SK-N-SH treated with all-trans-retinoic acid at 6 μM for 48 hours (cell line): Measurements from ENCODE around the gene C11orf52.

Experiments used
- CREB5 ChIP-seq: fragments of 250-450 bp; sonication (Bioruptor Pico); IDR thresholded peaks from 2 replicates; pipeline ENCODE4 v1.5.1; 2020; ENCODE audit warnings: low read depth, mild to moderate bottlenecking, moderate library complexity
- OSR1 ChIP-seq: fragments of 250-450 bp; sonication (Bioruptor Pico); IDR thresholded peaks from 2 replicates; pipeline ENCODE4 v1.8.0; 2022; ENCODE audit warnings: moderate library complexity, mild to moderate bottlenecking, inconsistent platforms
- RARB ChIP-seq: fragments of 250-450 bp; sonication (Bioruptor Pico); IDR thresholded peaks from 2 replicates; pipeline ENCODE4 v1.8.0; 2021; ENCODE audit warnings: mild to moderate bottlenecking, moderate library complexity
- TSHZ2 ChIP-seq: fragments of 250-450 bp; sonication (Bioruptor Pico); IDR thresholded peaks from 2 replicates; pipeline ENCODE4 v1.5.0; 2020; ENCODE audit warnings: mild to moderate bottlenecking, moderate library complexity
- ZC3H10 ChIP-seq: fragments of 250-450 bp; sonication (Bioruptor Pico); IDR thresholded peaks from 2 replicates; pipeline ENCODE4 v1.5.1; 2021; ENCODE audit warnings: mild to moderate bottlenecking, moderate library complexity
- ZFP3 ChIP-seq: fragments of 250-450 bp; sonication (Bioruptor Pico); IDR thresholded peaks from 2 replicates; pipeline ENCODE4 v1.5.0; 2020; ENCODE audit warnings: mild to moderate bottlenecking, moderate library complexity
- ZNF565 ChIP-seq: fragments of 450-650 bp; formaldehyde crosslinking; conservative IDR thresholded peaks from 2 replicates; pipeline ENCODE4 v1.5.0; 2020; ENCODE audit warnings: low read depth, mild to moderate bottlenecking, moderate library complexity
- TF ChIP-seq, protein P1 (sequence below): fragments of 250-450 bp; sonication (Bioruptor Pico); IDR thresholded peaks from 2 replicates; pipeline ENCODE4 v1.8.0; 2020; ENCODE audit warnings: mild to moderate bottlenecking, moderate library complexity, borderline replicate concordance

GRCh38 chr11:111916768-111917167, 1.9 kb upstream of the C11orf52 start:
- no peak for TF ChIP-seq RARB (CRISPR knock-in tag)
- TF ChIP-seq CREB5 = no peak
- no peak for TF ChIP-seq OSR1 (CRISPR knock-in tag)
- TF ChIP-seq, protein P1, sequence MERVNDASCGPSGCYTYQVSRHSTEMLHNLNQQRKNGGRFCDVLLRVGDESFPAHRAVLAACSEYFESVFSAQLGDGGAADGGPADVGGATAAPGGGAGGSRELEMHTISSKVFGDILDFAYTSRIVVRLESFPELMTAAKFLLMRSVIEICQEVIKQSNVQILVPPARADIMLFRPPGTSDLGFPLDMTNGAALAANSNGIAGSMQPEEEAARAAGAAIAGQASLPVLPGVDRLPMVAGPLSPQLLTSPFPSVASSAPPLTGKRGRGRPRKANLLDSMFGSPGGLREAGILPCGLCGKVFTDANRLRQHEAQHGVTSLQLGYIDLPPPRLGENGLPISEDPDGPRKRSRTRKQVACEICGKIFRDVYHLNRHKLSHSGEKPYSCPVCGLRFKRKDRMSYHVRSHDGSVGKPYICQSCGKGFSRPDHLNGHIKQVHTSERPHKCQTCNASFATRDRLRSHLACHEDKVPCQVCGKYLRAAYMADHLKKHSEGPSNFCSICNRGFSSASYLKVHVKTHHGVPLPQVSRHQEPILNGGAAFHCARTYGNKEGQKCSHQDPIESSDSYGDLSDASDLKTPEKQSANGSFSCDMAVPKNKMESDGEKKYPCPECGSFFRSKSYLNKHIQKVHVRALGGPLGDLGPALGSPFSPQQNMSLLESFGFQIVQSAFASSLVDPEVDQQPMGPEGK (CRISPR knock-in tag) = no peak
- TF ChIP-seq ZNF565 (CRISPR knock-in tag) = no peak
- no peak for TF ChIP-seq ZC3H10
- TF ChIP-seq ZFP3 (CRISPR knock-in tag) = no peak
- no peak for TF ChIP-seq TSHZ2 (CRISPR knock-in tag)
